ENCODE results near the gene CHMP2B. TPM values are rescaled to one million over a fixed set of nuclear protein-coding genes. Genes with fewer than 3 reads are reported as not detected.

CHMP2B gene
- total and polyA plus RNA-seq, 2 of the 8 experiments (the other 6 are each of a cell fraction or from before 2014, with no cell fraction given), result 14.0 to 56.5 TPM

- no peak overlapping the region for H3K18ac ChIP-seq (ENCODE audit: extremely low read depth, low read length)
- no peak overlapping the region for H2AK5ac ChIP-seq (ENCODE audit: low read depth, low read length)
- no peaks in the 10 kb centered on the region for H3K79me2 ChIP-seq (ENCODE audit: control insufficient read depth in 1 of 2, insufficient read depth in 2 of 2, low read length in 2 of 2)
- H3K27ac ChIP-seq (ENCODE audit: low read depth, low read length), result no peak overlapping the region
- H3K4ac ChIP-seq (replicated peaks; ENCODE audit: insufficient read length, low read depth, low read length), result no peak overlapping the region
- H2BK12ac ChIP-seq (ENCODE audit: low read depth, low read length), result no peak overlapping the region
- no peak overlapping the region for H4K5ac ChIP-seq (ENCODE audit: insufficient read length, low read depth, low read length)
- no peak overlapping the region for H3K9ac ChIP-seq (replicated peaks in 1 of 4; ENCODE audit: extremely low read depth in 1 of 4, low read depth in 3 of 4, low read length in 3 of 4)
- H3K27me3 ChIP-seq (replicated peaks in 1 of 4; ENCODE audit: control insufficient read depth in 3 of 4, extremely low read depth in 1 of 4, insufficient read depth in 3 of 4, low read length in 3 of 4), result no peaks in the 10 kb centered on the region
- H3K56ac ChIP-seq (replicated peaks; ENCODE audit: insufficient read length, low read depth, low read length), result no peak overlapping the region
- H2BK120ac ChIP-seq (replicated peaks; ENCODE audit: low read depth, low read length), result no peak overlapping the region
- no peak overlapping the region for H2AFZ ChIP-seq (ENCODE audit: low read length)
- no peaks in the 10 kb centered on the region for H3K4me1 ChIP-seq (replicated peaks in 1 of 4; ENCODE audit: control insufficient read depth in 3 of 4, insufficient read depth in 4 of 4, low read length in 3 of 4)
- CTCF ChIA-PET (ENCODE audit: partially characterized antibody), result interaction anchor here (1.1 to 1.6 kb wide), 3 partner anchors 12 to 427 kb away, joined by 3 read pairs; no protein-coding TSS in a partner anchor
- H3K4me2 ChIP-seq (ENCODE audit: insufficient read depth in 1 of 2, low read depth in 2 of 2, low read length in 2 of 2), result no peak overlapping the region
- no peaks in the 10 kb centered on the region for H3K79me1 ChIP-seq (ENCODE audit: low read depth, low read length)
- POLR2A ChIA-PET (ENCODE audit: partially characterized antibody), result no interaction called here
- H3K4me3 ChIP-seq (ENCODE audit: extremely low read depth in 1 of 4, insufficient read depth in 2 of 4, low read depth in 3 of 4, low read length in 4 of 4), result no peak overlapping the region
- FAIRE-seq (no peak), DNase-seq (ENCODE audit: low read depth in 1 of 2, low spot score in 2 of 2) (no peak)
- H3K36me3 ChIP-seq (ENCODE audit: control insufficient read depth in 2 of 4, insufficient read depth in 4 of 4, low read length in 3 of 4), result no peaks in the 10 kb centered on the region
- no peak overlapping the region for H3K23ac ChIP-seq (ENCODE audit: insufficient read length)
- H3K14ac ChIP-seq (ENCODE audit: insufficient read length), result no peak overlapping the region
- no peaks in the 10 kb centered on the region for H3K23me2 ChIP-seq (ENCODE audit: low read depth, low read length)
- no peak overlapping the region for H4K91ac ChIP-seq (replicated peaks; ENCODE audit: insufficient read length, low read length)
- H3K9me3 ChIP-seq (ENCODE audit: insufficient read depth in 2 of 2, low read depth in 1 of 2, low read length in 1 of 2), result no peaks in the 10 kb centered on the region
- TF ChIP-seq HDAC6 (IDR thresholded peaks at IDR 0.05; ENCODE audit: low read depth, low read length) (no peak), TAF1 (IDR thresholded peaks at IDR 0.05; ENCODE audit: low read depth, low read length) (no peak), CBX5 (IDR thresholded peaks at IDR 0.05; ENCODE audit: low read depth, low read length) (no peak), ASH2L (IDR thresholded peaks at IDR 0.05; ENCODE audit: low read length) (no peak), TEAD4 (IDR thresholded peaks at IDR 0.05; ENCODE audit: low read depth, low read length) (no peak), E2F6 (IDR thresholded peaks at IDR 0.05) (no peak), ZNF274 (IDR thresholded peaks at IDR 0.05; ENCODE audit: borderline replicate concordance, extremely low read depth, low read length) (no peak), EZH2 (IDR thresholded peaks at IDR 0.05; ENCODE audit: low read depth, low read length, severe bottlenecking) (no peak)
- H4K8ac ChIP-seq (ENCODE audit: extremely low read depth, insufficient read depth, low read length), result no peak overlapping the region
- H2BK5ac ChIP-seq (ENCODE audit: low read depth, low read length), result no peak overlapping the region
- no peaks in the 10 kb centered on the region for H4K20me1 ChIP-seq (replicated peaks in 1 of 2; ENCODE audit: control insufficient read depth in 1 of 2, insufficient read depth in 2 of 2, low read length in 2 of 2)
- 90% methylated on average over 1 of the region's 1 CpG; no CpG with 5 or more reads in 1 of the 2 experiments for WGBS, 2 experiments (ENCODE audit: extremely low coverage in 1 of 2, insufficient coverage in 1 of 2, insufficient read length in 1 of 2, insufficient replicate concordance in 2 of 2, low coverage in 1 of 2, low lambda C conversion rate in 2 of 2, missing lambda C conversion rate in 1 of 2)
- no peak overlapping the region for H2BK15ac ChIP-seq (ENCODE audit: low read length)
- no peak overlapping the region for H2BK20ac ChIP-seq (ENCODE audit: low read length)
Observed at GRCh38 chr3:87201727-87202126, 25.4 kb upstream of the CHMP2B start.

Measured in H1 (cell line).